Stimulated activated CD8-positive, alpha-beta memory T cell treated with anti-CD3 and anti-CD28 coated beads, Interleukin-7, amount 100 ng/mL, for 24 hours (primary cell): ENCODE results near the gene KAT7.
"Not testable (repeated sequence)": the region's sequence is repeated elsewhere in the genome, so short reads cannot be mapped to it uniquely, and the experiment has no call there.

ENCODE experiments used
- DNase-seq: peaks from one replicate; pipeline ENCODE4 v3.0.0-alpha.2; 2020; ENCODE audit warnings: low read depth

KAT7 gene

GRCh38 chr17:49788478-49789242 is at the start of gene KAT7:
KAT7 (plus strand) TSS chr17:49788681; CDS start chr17:49788835, 154 bp downstream.
- DNase-seq, result peak; percentile 94

- DNase-seq, result peak; percentile 56
Measured at GRCh38 chr17:49739641-49740271, 48.7 kb upstream of the KAT7 start.

GRCh38 chr17:49741009-49741691 is 47.3 kb upstream of the KAT7 start:
- DNase-seq, result no peak

GRCh38 chr17:49741692-49742076 is 46.8 kb upstream of the KAT7 start:
- no peak for DNase-seq

- DNase-seq, result no peak
Measured at GRCh38 chr17:49742166-49742638, 46.3 kb upstream of the KAT7 start.

GRCh38 chr17:49745175-49746139 is 43.0 kb upstream of the KAT7 start:
- DNase-seq, result no peak

GRCh38 chr17:49746791-49747490 is 41.5 kb upstream of the KAT7 start:
- DNase-seq, result no peak

- DNase-seq, result no peak
Measured at GRCh38 chr17:49747632-49748031, 40.8 kb upstream of the KAT7 start.

GRCh38 chr17:49748223-49748622 is 40.3 kb upstream of the KAT7 start:
- no peak for DNase-seq

- peak; percentile 24 for DNase-seq
Measured at GRCh38 chr17:49748791-49749190, 39.7 kb upstream of the KAT7 start.

GRCh38 chr17:49749730-49750129 is 38.8 kb upstream of the KAT7 start:
- DNase-seq, result no peak

- DNase-seq, result no peak
Measured at GRCh38 chr17:49752508-49752907, 36.0 kb upstream of the KAT7 start.

GRCh38 chr17:49753959-49754391 is 34.5 kb upstream of the KAT7 start:
- DNase-seq, result no peak

- DNase-seq, result no peak
Measured at GRCh38 chr17:49755663-49756283, 32.7 kb upstream of the KAT7 start.

- DNase-seq, result no peak
Measured at GRCh38 chr17:49756323-49757150, 31.9 kb upstream of the KAT7 start.

- DNase-seq, result no peak
Measured at GRCh38 chr17:49757151-49757777, 31.2 kb upstream of the KAT7 start.

GRCh38 chr17:49758464-49759010 is 29.9 kb upstream of the KAT7 start:
- DNase-seq, result not testable (repeated sequence)

- DNase-seq, result no peak
Measured at GRCh38 chr17:49759203-49759602, 29.3 kb upstream of the KAT7 start.

GRCh38 chr17:49760296-49760695 is 28.2 kb upstream of the KAT7 start:
- no peak for DNase-seq
